HG03025 (cell line): ENCODE measurements around the gene MRPL46.

Source experiments
- ATAC-seq: cut with Tn5 transposase; IDR thresholded peaks from one replicate; pipeline ENCODE4 v1.9.1; 2021; ENCODE audit warnings: mild to moderate bottlenecking, moderate library complexity; ENCODE audit not compliant: unreplicated experiment, low FRiP score

Gene MRPL46

DNA sequence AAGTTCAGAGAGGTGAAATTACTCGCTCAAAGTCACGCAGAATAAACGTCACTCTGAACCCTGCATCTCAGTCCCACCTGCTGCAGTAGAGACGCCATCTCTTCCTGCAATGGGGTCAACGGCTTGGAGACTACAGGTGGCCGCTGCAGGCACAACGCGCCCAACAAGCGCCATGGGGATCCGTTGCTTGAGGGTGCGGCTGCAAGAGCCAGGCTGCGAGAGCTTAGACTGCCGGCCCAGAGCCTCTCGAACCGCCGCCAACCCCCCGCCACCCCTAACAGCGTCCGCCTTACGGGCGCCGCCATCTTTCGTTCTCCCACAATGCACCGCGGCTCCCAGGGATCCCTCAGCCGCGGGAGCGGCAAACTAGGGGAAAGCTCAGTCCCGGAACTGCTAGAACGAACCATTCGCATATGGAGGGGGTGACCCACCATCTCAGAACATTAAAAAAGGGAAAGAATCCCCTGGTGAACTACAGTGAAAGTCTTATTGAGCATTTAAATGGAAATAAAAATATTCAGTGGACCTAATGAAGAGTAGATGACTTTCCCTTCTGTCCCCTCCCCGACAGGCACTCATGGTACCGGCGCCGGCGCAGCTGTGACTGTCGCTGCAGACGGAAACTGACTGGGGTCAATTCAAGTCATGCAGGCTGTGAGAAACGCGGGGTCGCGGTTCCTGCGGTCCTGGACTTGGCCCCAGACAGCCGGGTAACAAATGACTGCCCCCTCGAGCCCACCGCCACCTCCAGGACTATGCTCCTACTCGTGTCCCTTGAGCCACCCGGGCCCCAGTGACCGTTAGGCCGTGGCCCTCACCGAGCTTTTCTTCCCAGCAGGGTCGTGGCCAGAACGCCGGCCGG is at the start of gene MRPL46, which contains the start of gene MRPS11:
Gene MRPL46, minus strand, starts transcription at position 316 of the 862 bp plus-strand sequence. Its CDS starts 11 bp downstream, at position 305.
Gene MRPS11, plus strand, starts transcription at position 636 of the 862 bp plus-strand sequence. Its CDS starts 10 bp downstream, at position 646.
- ATAC-seq, result peak; percentile 85

DNA sequence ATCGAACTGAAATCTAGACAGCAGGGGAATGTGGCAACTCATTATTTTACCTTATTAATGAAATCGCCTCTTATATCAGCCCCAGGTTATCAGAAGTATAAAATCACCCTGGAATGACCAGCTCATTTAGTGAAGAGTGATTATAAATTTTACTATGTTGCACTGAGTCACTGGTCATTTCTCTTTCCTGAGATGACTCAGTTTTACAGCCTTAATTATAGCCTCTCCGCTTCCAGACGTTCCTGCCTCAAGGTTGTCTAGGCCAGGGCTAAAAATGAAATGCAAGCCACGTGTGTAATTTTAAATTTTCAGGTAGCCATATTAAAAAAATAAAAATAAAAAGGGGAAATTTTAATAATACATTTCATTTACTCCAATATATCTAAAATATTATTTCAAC is 46.0 kb upstream of the MRPL46 start:
- no peak for ATAC-seq

DNA sequence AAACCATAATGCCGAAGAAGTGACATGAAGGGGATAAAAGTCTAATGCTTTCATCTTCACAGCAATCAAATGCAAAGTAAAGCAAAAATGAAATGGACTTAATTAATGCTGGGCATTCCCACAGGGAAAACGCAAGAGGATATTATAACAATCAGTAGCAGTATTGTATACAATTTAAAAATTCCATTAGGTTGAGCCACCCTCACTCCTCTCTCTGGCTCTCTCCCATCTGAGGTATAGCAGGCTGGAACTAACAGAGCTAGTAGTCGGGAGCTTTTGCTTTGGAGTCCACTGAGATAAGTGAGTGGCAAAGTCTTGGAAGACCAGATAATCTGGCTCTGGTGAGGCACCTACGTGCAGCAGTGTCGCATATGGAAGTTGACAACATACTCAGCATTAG is 45.4 kb upstream of the MRPL46 start:
- ATAC-seq, result no peak

DNA sequence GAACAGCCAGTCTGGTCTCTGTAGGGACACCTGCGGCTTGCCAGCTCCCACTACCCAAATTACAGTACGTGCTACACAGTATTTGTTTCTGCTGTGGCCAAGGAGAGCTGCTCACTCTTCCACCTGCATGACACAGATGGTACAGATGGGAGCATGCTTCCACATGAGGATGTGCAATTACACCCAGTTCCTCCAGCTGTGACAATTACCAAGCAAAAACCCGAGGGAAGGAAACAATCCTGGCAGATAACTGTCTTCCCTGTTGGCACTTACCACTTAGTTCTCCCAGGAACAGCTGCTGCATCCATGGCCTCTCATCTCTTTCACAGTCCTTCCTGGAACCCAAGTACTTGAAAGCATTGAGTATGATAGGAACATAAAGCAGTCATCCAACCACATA is 44.9 kb upstream of the MRPL46 start:
- no peak for ATAC-seq

DNA sequence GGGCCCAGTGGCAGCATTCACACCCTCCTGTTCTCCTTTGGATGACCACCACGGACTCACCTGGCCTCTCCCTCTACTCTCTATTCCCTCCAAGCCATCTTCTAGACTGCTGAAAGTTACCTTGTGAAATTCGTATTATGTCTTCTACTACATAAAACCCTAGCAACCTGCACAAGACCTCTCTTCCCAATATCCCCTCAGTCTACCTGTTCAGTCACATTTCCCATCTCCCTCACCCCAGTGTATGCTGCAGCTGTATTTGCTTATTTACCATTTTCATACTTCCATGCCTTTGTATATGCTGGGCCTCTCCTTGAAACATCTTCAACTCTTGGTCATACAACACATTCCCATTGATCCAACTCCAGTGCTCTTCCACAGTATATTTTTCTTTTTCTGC is 44.0 kb upstream of the MRPL46 start:
- ATAC-seq, result no peak

DNA sequence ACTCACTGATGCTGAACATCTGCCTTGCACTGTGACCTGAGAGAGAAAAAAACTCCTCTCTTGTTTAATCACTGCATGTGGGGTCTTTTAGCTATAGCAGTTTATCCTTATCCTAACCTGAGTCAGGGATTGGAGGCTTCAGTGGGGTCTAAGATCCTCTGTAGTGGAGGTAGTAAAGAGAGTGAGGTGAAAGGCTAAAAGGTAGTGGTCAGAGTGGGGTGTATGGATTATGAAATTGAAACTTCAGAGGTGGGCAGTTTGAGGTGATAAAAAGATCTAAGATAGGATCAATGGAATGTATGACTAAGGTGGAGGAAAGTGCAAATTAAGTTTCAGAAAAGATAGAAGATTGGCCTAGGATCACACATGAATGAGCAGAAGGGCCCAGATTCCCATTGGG is 42.8 kb upstream of the MRPL46 start:
- ATAC-seq, result no peak

DNA sequence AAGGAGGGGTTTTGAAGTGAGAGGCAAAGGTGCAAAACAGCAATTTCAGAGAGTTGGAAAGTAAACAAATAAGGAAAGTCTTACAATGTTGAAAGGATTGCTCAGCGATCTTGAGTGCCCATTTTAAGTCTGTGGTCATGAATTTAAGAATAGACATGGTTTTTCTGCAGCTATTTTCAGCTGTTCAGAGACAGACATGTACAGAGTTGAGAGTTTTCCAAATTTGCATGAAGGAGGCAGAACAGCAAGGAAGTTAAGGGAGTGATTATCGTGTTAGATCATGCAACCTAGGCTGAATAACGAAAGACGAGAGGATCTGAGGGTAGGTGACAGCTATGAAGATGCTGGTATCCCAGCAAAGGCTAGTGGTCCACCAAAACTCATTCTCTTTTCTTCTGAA is 42.1 kb upstream of the MRPL46 start:
- no peak for ATAC-seq

DNA sequence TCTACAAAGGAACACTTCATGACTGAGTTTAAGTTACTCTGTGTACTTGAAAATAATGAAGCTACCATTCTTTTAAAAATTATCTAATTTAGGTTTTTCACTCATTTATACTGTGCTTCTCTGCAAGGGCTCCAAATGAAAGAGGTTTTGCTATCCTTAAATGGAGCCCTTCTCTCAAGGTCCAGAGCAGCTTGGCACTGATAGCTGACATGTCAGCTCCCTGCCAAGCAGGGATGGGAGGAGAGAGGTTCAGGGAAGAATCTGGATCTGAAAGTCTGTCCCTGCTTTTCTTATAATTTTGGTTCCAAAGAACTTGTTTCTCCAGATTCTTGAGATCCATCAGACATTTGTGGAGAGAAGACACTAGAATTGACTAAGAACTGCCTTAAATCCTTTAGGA is 39.4 kb upstream of the MRPL46 start:
- ATAC-seq, result no peak

DNA sequence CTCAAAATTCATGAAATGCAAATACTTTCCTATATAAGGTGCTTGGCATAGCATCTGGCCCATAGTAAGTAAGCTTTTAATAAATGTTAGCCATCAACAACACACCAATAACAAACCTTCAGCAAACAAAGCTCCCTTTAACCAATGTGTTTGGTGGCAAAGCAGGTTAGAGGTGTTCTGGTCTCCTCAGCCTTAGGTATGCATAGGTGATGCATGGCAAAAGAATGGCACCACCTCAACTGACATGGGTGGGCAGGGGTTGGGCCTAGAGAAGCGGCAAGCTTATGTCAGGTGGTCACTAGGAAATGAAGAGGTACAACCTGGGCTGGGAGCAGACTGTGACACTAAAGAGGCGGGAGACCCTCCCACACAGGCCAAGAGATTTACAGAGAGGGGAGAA is 38.5 kb upstream of the MRPL46 start:
- ATAC-seq, result no peak

DNA sequence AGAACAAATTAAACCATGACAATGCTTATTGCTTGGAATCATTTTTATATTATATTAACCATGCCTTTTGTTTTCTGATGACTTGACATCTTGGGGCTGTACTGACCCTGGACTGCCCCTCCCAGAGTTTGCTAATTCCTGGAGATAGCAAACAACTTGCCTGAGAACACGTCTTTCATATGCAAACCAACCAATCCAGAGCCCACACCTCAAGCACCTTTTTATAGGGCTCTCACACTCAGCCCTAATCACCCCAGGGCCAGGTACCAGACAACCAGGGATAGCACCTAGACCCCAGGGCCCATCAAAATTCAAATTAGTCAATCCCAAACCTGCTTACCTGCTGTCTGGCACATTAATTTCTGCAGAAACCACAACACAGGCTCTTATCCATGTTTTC is 37.3 kb upstream of the MRPL46 start:
- ATAC-seq, result no peak

DNA sequence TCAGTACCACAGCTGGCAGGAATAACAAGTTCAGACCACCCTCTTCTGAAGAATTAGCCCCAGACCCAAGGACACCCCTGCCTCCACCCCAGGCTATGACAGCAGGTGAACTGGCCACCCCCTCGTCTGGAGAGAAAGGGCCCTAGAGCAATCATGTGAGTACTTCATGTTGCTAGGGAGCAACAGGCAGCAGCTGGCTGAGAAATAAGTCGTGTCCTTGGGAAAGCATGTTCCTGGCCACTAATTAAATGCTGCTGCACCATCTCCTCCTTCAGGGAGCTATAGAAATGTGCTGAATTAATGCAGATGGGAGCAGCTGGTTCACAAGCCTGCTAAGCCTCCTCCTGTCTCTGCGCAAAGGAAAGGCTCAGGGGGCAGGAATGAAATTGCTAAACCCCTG is 31.8 kb upstream of the MRPL46 start:
- ATAC-seq, result no peak

DNA sequence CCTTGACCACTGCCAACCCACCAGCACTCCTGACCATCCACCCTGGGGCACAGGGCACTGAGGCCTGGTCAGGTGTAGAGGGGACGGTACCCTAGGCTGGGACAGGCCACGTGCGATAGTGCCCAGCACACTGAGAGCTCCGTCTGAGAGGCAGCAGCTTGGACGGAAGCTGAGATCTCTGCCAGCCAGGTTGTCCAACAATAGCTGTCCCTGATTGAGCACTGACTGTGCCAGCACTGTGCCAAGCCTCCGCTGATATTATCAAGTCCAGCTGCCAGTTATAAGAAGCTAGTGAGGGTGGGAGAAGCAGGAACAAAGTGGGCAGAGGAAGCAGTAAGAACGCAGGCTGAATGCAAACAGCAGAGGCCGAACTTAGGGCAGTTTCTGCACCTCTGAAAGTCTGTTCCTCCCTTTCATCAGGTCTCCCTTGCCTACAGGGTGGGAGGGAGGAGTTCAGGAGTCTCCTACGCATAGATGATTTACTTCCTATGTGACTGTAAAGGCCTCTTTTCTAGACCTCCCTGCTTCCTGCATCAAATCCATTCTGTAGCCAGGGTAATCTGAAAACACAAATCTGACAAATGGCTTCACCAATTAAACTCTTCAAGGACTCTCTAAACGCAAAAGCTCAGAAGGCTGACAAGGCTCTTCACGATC is 30.0 kb upstream of the MRPL46 start:
- no peak for ATAC-seq

DNA sequence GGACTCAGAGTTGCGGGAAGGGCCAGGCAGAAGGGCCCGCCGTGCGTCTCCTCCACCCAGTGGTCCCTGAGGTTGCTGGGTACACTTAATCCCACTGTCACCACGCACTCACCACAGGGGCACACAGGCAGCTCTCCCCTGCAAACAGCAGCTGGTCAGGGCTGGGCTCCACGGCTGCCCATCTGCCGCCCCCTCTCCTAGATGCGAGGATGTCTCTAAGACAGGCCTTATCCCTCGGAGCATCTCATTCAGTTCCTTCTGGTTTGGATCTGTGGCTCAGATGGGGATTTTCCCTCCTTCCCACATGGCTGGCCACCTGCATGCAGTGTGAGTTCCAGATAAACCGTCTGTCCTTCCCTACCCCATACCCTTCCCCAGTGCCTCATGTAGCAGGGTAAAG is 26.7 kb upstream of the MRPL46 start:
- no peak for ATAC-seq

DNA sequence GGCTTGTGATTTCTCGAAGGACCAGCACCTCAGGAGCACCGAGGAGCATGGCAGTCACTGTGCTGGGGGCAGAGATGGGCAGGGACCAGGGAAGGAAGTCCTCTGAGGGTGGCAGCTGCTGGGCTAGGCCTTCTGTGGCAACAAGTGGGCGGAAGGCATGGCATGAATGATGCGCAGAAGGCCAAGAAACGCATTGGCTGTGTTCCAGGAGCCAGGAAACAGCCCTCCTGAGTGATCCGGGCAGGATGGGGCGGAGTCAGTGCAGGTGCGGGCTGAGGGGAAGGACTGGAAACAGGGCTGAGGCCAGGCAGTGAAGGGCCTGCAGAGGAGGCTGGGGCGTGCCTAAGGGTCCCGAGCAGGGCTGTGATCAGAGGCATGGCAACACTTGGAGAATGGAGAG is 24.0 kb upstream of the MRPL46 start:
- ATAC-seq, result no peak

DNA sequence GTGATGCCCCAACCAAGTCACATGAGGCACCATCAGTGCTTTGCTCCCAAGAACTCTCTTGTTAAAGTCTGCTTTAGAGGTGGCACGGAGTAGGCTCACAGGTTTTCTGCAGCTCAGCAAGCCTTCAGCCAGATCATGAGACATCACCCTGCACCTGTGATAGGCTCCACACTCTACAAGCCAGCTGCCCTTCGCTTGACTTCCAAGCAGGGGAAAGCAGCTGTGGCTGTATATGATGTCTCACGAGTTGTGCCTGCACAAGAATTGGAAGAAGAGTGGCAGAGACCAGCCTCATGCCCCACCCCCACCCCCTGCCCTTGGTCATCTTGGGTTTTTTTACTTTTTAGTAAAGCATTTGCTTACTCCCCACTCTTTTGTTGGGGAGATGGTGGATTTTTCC is 22.8 kb upstream of the MRPL46 start:
- ATAC-seq, result no peak

DNA sequence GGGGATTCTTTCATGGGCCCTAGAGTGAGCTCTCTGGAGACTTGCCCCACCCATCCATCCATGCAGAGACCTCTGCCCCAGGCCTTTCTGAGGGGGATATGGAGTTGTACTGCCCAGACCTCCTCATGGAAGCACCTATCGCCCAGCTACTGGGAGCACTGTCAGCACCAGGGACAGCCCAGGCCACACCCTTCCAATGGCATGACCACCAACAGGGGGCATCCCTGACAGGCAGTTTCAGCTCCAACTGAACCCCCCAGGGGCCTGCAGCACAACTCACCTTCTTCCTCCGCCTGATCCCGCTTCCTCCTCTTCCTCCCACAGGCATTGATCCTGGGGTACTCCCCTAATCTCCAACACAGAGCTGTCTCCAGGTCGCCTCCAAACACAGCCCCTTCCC is 22.1 kb upstream of the MRPL46 start:
- no peak for ATAC-seq

DNA sequence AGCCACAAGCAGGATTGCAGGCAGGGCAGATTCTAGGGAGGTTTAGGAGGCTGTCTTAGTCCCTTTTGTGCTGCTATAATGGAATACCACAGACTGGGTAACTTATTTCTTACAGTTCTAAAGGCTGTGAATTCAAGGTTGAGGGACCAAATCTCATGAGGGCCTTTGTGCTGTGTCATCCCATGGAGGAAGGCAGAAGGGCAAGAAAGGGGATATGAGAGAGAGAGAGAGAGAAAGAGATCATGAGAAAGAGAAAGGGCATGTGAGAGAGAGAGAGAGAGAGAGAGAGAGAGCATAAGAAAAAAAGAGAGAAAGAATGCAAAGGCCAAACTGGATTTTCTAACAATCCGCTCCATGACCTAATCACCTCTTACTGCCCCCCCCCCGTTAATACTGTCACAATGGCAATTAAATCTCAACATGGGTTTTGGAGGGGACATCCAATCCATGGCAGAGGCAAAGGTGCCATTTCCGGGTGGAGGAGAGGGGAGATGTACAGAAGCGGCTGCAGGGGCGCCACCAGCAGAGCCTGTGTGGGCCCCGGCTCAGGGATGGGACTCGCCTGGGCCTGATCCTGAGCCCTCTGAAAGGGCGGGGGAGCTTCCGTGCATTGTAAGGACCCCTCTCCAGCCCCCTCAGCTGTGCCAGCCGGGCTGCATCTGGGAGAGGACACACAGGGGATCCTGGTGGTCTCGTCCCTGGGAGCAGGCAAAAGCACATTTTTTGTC is 20.8 kb upstream of the MRPL46 start:
- ATAC-seq, result no peak

DNA sequence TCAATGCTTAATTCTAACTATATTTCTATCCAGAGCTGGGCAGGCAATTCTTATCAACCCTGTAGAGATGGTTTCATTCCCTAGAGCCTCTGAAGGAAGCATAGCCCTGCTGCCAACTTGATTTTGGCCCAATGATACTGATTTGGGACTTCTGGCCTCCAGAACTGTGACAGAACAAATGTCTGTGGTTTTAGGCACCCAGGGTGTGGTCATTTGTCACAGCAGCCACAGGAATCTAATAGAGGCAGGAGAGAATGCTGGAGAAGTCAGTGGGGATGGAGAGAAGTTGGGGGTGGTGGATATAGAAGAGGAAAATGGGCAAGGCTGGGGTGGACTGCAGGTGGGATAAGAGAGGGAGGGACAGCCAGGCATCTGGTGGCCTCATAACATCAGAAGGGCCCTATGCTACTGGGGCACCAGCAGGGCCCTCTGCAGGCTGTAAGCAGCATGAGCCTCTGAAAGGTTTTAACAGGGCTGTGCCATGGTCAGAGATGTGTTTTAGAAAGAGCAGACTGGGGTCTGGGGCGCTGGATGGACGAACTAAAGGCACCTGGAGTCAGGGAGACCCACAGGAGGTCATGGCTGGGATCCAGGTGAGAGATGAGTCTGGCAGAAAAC is 20.1 kb upstream of the MRPL46 start:
- ATAC-seq, result no peak

DNA sequence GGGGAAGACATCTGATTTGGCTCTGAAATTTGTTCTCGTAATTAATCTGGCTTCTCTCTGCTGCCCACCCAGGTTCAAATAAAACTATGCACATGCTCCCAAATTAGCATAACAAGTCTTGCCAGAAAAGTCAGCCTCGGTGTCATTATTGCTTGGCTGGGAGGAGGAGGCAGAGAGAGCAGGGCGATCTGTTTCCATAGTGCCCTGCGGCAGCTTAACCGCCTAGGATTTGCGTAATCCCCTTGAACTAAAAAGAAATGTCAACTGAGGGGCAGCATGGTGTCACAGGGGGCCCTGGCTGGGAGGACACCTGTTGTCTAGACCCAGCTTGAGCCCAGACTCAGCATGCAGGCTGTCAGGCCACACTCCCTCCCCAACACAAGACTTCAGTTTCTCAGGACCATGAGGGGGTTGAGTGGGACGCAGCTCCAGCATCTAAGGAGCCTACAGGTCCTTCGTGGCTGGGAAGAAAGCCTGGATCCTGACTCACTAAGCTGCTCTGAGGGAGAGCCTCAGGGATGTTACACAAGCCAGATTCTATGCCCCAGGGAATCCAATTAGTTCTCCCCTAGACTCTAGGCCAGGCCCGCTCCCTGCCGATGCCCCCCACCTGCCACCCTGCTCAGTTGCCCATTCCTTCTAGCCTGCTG is 17.6 kb upstream of the MRPL46 start:
- ATAC-seq, result no peak

DNA sequence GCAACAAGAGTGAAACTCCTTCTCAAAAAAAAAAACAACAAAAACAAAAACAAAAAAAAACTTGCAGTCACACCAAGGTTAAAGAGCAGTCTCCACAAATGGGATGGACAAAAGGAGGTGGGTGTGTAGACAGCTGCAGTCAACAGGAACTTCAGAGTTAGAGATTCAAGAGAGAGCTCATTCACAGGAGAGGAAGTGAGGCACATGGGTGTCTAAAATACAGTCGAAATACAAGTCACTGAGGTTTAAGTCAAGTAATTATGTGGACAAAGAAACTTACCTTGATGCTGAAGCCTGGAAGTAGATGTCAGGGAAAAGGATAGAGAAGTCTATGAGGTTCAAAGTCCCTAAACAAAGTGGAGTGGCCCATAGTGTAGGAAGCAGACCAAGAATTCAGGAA is 15.1 kb upstream of the MRPL46 start:
- ATAC-seq, result no peak
